HG03045 (cell line): ENCODE measurements around the gene SLC12A8.

Experiments used
- ATAC-seq: cut with Tn5 transposase; IDR thresholded peaks from one replicate; pipeline ENCODE4 v1.9.1; 2021; ENCODE audit warnings: mild to moderate bottlenecking, moderate library complexity; ENCODE audit not compliant: unreplicated experiment

Gene SLC12A8

DNA sequence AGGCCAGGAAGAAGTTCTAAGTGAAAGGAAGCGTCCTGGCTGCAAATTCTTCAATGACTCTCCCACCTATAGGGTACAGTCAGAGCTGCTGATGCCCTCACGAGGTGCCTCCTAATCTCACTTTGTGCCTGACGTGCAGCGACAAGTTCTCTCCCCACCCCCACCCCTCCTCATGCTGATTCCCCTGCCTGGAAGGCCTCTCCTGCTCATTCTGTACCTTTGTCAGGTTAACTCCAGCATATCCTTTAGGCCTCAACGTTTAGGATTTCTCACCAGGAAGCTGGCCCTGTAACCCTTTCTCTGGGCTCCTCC lies 25.0 kb downstream of the SLC12A8 start:
- no peak for ATAC-seq

DNA sequence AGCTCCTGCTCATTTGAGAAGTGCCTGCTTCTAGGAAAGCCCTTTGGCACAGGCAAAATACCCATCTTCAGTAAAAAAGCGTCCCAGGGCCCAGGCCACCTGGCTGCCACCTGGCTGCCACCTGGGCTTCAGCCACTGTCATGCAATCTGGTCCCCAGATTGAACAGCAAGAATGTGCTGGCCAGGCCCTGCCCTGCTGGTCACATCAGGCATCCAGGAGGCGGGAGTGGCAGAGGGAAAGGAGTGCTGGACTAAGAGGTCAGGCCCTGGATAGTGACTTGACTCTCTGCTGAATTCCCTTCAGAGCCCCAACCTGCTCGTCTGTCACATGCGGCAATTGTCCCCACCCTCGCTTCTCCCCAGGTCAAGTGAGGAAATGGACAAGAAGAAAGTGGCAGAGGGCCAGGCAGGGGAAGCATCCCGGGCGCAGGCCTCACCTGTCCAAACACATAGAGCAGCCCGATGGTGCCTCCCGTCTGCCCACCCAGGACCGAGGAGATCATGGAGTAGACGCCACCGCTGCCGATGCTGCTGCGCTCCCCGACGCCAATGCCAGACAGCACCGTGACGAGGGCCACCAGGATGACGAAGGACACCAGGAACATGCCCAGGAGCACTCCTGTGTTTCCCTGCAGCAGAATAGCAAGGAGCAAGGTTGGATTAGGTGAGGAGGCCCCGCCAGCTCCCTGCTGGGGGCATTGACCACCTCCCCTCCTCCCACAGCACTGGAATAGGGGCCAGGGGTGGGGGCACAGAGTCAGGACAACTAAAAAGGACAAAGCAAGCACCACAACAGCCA lies 25.5 kb downstream of the SLC12A8 start:
- ATAC-seq, result no peak

- peak; percentile 80 for ATAC-seq
Observed at GRCh38 chr3:125186261-125186787, 26.2 kb downstream of the SLC12A8 start.

- no peak for ATAC-seq
Observed at GRCh38 chr3:125185805-125186204, 26.7 kb downstream of the SLC12A8 start.

DNA sequence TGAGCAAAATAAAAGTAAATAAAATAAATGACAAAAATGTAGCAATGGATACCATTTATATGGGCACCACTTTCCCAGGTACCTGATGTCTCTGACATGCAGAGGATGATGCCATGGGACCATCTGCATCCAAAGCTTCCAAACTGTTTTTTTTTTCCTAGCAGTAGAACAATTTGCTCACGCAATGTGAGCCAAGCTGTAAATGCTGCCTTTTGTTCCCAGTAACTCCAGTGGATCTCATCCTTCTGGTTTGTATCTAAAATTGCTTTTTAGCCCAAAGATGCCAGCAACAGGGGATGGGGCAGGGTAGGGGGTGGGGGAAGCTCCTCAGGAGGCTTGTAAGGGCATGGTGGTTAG lies 32.7 kb downstream of the SLC12A8 start:
- ATAC-seq, result no peak

DNA sequence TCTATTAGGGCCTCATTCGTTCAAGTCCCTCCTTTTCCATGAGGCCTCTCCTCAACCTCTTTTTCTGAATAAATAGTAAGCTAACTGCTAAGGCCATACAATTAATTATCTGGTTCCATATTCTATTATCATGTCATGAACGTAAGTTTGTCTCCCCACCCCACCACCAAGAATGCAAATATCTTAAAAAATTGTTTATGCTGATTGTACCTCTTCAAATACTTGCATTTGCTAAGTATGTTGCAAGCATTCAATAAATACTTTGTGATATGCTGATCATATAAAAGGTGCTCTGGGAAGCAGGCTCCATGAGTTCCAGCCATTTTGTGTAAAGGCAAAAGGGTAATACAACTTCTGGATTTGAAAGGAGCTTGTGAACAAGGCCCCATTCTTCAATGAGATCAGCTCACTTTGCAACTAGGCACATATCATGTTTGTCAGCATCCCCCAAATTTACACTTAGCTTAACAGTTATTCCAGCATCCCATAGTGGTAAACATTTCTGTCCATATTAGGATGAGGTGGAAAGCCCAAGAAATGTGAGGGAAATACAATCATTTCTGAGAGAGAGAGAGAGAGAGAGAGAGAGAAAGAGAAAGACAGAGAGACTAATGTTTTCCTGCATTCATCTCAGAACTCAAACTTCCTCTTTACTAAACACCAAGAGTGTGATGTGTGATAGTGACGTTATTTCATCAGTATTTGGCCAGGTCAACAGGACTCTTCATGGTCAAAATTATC lies 33.2 kb downstream of the SLC12A8 start:
- no peak for ATAC-seq

DNA sequence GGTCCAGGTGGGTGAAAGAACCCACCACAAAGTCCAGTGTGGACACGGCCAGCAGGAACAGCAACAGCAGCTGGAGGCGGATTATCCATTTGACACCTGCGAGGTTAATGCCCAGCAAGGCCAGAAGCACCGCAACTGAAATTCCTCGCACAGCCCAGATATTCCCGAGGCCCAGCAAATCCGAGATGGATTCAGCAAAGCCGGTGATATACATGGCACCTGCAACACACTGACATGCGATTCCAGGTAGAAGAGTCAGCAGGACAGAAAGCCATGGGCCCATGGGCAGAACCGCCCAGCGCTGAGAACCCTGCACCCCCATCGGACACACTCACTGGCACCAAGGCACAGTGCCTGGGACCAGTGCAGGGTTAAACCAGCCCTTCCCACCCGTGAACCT lies 34.8 kb downstream of the SLC12A8 start:
- no peak for ATAC-seq

DNA sequence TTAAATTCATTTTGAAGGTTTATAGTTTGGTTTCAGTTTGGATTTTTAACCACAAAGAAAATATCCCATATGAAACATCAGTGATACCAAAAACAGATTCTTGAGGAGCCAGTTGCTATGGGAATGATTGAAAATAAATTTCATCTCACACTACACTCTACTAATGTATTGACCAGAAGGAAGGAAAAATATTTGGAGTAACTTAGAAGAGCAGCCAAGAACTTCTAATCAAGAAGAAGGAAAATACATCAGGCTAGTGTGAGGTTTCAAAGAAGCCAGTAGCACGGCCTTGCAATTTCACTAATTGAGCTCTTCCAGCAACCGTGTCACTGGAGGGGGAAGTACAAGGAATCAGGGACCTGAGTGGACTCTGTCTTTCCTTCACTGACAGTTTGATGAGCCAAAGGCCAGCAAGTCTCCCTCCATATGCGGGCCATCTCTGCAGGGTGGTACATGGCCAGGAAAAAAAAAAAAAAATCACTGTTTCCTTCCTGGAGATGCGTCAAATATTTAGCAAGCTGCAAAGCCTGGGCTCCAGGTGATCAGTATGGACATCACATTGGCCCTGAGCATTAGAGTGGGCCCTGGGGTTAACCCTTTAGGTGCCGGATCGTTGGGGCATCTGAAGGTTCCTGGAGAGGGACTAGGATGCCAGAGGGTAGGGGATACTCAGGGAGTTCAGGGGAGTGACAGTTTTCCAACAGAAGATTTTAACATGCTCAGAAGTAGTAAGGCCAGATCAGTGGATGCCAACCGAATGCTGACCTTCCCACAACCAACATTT lies 37.1 kb downstream of the SLC12A8 start:
- ATAC-seq, result no peak

GRCh38 chr3:125172346-125172745 lies 40.2 kb downstream of the SLC12A8 start:
- ATAC-seq, result no peak

DNA sequence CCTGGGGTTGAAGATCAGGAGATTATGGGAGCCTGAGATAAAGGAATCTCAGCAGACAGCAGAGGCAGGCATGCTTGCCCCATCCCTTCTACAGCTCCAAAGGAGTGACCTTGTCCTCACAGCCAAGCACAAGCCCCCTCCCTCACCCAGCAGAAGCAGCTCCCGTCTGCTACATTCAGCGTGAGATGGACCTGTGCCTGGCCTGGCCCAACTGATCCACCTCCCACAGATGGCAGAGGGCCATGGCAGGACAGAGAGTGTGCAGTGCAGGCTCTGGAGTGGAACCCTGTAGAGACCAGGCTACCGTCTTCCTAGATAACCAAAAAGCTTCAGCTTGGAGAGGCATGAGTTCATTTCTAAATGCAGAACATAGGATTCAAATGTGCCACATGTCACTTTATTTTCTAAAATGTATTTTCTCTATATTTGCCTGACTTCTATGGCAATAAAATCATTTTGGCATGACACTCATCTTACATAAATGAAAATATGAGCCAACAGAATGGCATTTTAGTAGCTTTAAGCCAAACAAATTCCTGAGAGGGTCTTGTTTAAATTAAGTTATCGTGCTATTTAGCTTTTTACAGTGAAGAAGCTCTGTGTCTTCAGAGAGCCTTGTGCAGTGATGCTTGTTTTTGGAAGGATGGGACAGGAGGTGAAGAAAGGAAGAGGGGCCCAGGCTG lies 43.7 kb downstream of the SLC12A8 start:
- ATAC-seq, result no peak

DNA sequence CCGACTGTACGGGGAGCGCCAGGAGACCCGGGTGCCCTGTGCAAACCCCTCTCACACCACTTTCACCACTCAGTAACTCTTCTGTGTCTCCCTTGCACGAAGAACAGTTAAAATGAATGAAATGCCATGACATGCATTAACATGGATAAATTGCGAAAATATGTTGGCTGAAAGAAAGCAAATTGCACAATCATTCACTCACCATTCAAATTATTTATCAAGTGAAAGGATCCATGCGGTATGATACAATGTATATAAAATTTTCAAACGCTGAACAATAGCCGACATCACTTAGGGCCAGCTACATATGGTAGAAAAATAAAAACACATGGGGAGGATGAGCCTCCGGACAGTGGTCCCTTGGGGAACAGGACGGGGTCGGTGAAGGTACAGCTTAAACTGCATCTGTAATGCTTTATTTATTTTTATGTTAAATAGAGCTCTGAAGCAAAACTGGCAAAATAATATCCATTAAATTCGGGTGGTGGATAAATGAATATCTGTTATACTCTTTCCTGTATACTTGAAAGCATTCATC lies 45.9 kb downstream of the SLC12A8 start:
- ATAC-seq, result no peak

GRCh38 chr3:125165948-125166553 lies 46.5 kb downstream of the SLC12A8 start:
- no peak for ATAC-seq

DNA sequence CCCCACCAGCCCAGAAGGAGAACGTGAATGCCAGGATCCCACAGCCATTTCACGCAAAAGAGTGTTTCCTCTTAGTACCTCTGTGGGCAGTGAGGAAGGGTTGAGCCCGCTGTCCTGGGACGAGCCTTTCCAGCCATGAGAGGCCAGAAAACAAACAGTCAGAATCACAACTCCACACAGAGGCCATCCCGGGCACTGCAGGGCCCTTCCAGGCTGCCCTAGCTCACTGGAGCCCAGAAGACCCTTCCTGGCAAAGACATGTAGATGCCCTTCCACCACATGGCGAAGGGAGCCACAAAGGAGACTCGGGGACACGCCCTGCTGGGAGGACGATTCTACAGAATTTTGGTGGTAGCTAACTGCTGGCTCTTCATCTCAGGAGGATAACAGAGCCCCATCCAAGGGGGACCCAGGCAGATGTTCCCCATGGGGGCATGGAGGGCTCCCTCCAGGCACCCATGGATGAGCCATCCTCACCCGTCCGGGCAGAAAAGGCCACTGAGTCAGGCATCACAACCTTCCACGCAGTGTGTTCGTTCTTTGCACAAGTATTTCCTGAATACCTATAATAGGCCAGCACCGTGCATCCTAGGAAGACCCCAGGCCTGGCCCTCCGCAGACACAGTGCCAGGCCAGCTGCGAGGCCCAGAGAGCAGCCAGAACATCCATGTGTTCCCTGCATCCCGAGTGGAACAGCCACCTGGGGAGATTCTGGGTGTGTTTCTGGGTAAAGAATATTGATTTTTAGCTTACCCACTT lies 47.2 kb downstream of the SLC12A8 start:
- ATAC-seq, result no peak

DNA sequence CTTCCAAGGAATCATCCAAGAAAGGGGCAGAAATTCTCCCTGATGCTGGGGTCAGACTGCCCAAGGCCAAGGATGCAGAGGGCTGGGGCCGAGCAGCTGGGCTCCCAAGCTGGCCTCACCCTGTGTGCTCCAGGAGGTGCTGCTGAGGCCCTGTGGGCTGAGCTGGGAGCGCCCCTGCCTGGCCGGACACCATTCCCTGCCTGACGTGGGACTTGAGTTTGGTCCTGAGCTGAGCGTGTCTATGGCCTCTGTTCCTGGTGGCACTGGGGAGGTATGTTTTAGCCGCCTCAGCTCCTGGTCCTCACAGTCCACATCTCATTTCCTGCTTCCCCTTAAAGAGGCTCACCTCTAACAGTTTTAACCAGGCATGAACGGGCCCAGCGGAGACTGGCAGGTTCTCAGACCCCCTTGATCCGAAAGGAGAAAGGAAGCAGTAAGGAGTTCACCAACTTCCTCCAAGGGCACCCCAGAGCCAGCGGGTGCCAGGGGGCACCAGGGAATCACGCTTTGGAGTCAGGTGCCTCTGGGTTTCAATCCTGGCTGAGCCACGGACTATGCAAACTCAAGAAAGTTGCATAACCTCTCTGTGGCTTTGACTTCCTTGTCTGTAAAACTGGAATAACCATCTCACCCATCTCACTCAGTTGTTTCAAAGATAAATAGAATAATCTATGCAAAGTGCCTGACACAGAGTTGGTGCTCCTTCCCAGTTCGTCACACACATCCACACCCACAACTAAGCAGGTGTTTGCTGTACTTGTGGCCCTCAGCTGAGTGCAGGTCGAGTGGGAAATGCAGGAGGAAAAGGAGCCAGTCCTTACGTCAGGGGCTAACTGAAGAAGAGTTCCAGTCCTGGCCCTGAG lies 48.6 kb downstream of the SLC12A8 start:
- ATAC-seq, result peak; percentile 54

DNA sequence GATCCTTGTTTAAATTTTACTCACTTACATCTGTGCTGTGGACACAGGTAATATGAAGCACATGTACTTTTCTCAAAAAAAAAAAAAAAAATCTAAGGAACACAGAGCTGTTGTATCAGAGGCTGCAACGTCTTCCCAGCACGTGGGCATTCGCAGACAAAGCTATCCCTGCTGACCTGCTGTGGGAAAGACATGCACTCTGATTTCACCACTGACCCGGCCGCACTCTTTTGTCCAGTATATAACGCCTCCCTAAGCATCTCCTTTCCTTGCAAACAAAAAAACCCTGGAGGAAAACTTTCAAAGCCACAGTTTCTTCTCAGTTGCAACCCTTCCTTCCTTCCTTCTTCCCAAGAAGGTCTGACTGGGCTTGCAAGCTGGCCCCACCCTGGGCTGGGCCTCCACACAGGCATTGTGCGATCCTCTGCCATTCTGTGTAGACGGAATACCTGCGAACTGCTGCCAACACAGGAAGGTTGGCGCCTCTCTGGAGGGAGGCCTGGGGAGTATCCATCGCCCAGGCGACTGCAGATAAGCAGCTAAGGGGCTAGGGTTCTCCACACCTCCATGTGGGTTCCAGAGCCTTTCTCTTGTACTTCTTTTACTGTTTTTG lies 50.8 kb downstream of the SLC12A8 start:
- ATAC-seq, result no peak

GRCh38 chr3:125160606-125161371 lies 51.8 kb downstream of the SLC12A8 start:
- no peak for ATAC-seq

GRCh38 chr3:125157183-125157582 lies 55.4 kb downstream of the SLC12A8 start:
- no peak for ATAC-seq
